Mucosa of rectum (tissue), 2 donors: ENCODE data around the gene CITED1.

Experiments used
- H3K27ac ChIP-seq, 2 donors: one replicate each; pipeline ENCODE4 v1.7.0; 2013; ENCODE audit warnings: inconsistent platforms in 2 of 2, low read depth in 2 of 2, low read length in 2 of 2
- H3K27me3 ChIP-seq, 2 donors: one replicate each; pipeline ENCODE4 v1.7.0; 2013; ENCODE audit warnings: low read length in 2 of 2; ENCODE audit not compliant: control insufficient read depth in 2 of 2, insufficient read depth in 2 of 2
- H3K36me3 ChIP-seq, 2 donors: one replicate each; pipeline ENCODE4 v1.7.0; 2013; ENCODE audit warnings: low read length in 2 of 2; ENCODE audit not compliant: control insufficient read depth in 2 of 2, insufficient read depth in 2 of 2
- H3K4me1 ChIP-seq, 2 donors: one replicate each; pipeline ENCODE4 v1.7.0; 2013; ENCODE audit warnings: low read length in 2 of 2, mild to moderate bottlenecking in 1 of 2; ENCODE audit not compliant: control insufficient read depth in 2 of 2, insufficient read depth in 2 of 2
- H3K4me3 ChIP-seq, 2 donors: one replicate each; pipeline ENCODE4 v1.7.0; 2013; ENCODE audit warnings: low read length in 2 of 2
- H3K9ac ChIP-seq, 2 donors: one replicate each; pipeline ENCODE4 v1.7.0; 2013; ENCODE audit warnings: low read length in 2 of 2, low read depth in 1 of 2, mild to moderate bottlenecking in 1 of 2
- H3K9me3 ChIP-seq, 2 donors: one replicate each; pipeline ENCODE4 v1.7.0; 2013; ENCODE audit warnings: low read length in 2 of 2; ENCODE audit not compliant: control insufficient read depth in 2 of 2
- donor health status: healthy.
- donor health status: Normal muscosa, but diverticular disease.

The CITED1 gene

DNA sequence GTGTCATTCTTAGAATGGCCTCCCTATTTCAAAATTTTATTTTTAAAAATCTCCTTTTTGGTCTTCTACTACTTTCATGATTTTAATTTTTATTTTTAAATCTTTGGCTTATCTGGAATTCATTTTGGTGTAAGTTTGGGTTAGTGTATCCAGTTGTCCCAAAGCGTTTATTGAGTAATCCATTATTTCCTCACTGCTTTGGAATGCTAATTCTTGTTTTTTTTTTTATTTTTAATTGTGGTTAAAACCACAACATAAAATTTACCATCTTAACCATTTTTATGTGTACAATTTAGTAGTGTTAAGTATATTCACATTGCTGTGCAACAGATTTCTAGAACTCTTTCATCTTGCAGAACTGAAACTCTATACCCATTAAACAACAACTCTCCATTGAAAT, 8.7 kb downstream of the CITED1 start:
- H3K9ac ChIP-seq: no peak overlapping the region
- no peak overlapping the region for H3K27ac ChIP-seq
- H3K4me3 ChIP-seq: no peak overlapping the region
- no peaks in the 10 kb centered on the region for H3K9me3 ChIP-seq
- H3K4me1 ChIP-seq: no peaks in the 10 kb centered on the region
- H3K36me3 ChIP-seq: no peaks in the 10 kb centered on the region
- H3K27me3 ChIP-seq: peaks cover 19 to 29% of the 10 kb centered on the region in 2 donors

DNA sequence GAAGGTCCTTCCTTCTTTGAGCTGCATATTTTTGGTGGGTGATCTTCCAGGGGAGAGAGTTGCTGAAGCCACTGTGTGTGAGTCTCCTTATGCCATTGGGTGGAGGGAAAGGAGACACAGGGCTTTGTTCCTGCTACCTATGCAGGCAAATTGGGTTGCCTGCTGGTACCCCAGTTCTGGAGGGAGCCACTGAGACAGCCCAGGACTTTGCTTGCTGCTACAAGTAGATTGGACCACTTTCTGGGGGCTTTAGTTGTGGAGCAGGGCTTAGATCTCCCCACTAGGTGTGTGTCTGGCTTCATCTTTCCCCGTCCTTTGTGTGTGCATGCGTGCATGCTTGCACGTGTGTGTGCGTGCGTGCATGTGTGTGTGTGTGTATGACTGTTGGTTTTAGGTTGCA, 10.0 kb downstream of the CITED1 start:
- Histone ChIP-seq H3K27ac (no peak overlapping the region), H3K9ac (no peak overlapping the region), H3K36me3 (no peaks in the 10 kb centered on the region), H3K4me3 (no peak overlapping the region), H3K27me3 (peaks cover 17 to 21% of the 10 kb centered on the region in 2 donors), H3K4me1 (no peaks in the 10 kb centered on the region), H3K9me3 (no peaks in the 10 kb centered on the region)

DNA sequence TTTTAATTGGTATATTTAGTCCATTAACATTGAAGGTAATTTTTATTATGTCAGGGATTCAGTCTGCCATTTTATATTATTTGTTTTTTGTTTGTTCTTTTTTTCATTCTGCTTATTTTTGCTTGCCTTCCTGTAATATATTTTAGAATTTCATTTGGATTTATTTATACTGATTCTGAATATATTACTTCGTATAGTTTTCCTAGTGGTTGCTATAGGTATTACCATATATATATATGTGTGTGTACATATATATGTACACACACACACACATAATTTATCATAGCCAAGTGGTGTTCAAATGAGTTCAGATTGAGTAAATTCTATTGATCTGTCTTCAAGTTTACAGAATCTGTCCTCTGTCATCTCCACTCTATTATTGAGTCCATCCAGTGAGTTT, 11.2 kb downstream of the CITED1 start:
- H3K9ac ChIP-seq: no peak overlapping the region
- no peaks in the 10 kb centered on the region for H3K4me1 ChIP-seq
- H3K27me3 ChIP-seq: peaks cover 12 to 16% of the 10 kb centered on the region in 2 donors
- H3K9me3 ChIP-seq: no peaks in the 10 kb centered on the region
- H3K36me3 ChIP-seq: no peaks in the 10 kb centered on the region
- H3K27ac ChIP-seq: no peak overlapping the region
- H3K4me3 ChIP-seq: no peak overlapping the region

- no peak overlapping the region for H3K27ac ChIP-seq
- H3K9ac ChIP-seq: no peak overlapping the region
- H3K27me3 ChIP-seq: peaks cover 4 to 6% of the 10 kb centered on the region in 2 donors
- H3K4me1 ChIP-seq: no peaks in the 10 kb centered on the region
- H3K36me3 ChIP-seq: no peaks in the 10 kb centered on the region
- no peak overlapping the region for H3K4me3 ChIP-seq
- no peaks in the 10 kb centered on the region for H3K9me3 ChIP-seq
Observed at GRCh38 chrX:72282302-72282701, 23.4 kb downstream of the CITED1 start.

- no peaks in the 10 kb centered on the region for H3K9me3 ChIP-seq
- H3K4me3 ChIP-seq: no peak overlapping the region
- H3K27me3 ChIP-seq: peaks cover 4 to 6% of the 10 kb centered on the region in 2 donors
- no peak overlapping the region for H3K9ac ChIP-seq
- H3K36me3 ChIP-seq: peaks cover 0 to 2% of the 10 kb centered on the region in 2 donors
- H3K27ac ChIP-seq: no peak overlapping the region
- H3K4me1 ChIP-seq: peaks cover 9% of the 10 kb centered on the region in 2 donors
Observed at GRCh38 chrX:72280321-72280845, 25.3 kb downstream of the CITED1 start.

DNA sequence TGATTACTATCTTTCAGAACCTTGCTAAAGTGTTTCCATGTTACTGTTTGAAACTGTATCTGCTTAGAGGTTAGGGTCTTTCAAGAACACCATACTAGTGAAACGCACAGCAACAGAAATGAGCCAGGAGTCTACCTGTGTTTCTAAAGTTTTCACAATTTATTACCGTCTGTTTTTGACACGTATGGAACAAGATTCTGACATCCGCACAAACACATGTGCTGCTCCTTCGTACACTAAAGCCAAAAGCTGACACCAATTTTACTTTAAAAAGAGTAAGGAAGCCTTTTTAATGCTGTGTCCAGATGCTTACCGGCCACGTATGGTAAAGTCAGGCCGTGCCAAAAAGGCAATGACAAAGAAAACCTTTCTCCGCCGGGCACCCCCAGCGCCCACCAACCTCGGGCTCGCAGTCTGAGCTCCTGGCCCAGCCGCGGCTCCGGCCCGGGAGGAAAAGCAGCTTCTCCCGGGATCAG, 29.2 kb downstream of the CITED1 start:
- Histone ChIP-seq H3K27ac (peak overlapping the region; percentile 80 to 81), H3K27me3 (peaks cover 2 to 4% of the 10 kb centered on the region in 2 donors), H3K9me3 (no peaks in the 10 kb centered on the region), H3K4me1 (peaks cover 12 to 13% of the 10 kb centered on the region in 2 donors), H3K9ac (peak overlapping the region; percentile 86 to 88), H3K36me3 (peaks cover 37 to 40% of the 10 kb centered on the region in 2 donors), H3K4me3 (peak overlapping the region; percentile 90 to 93)

GRCh38 chrX:72274526-72274925, 31.2 kb downstream of the CITED1 start:
- Histone ChIP-seq H3K36me3 (peaks cover 55% of the 10 kb centered on the region in 2 donors), H3K4me3 (no peak overlapping the region), H3K9ac (peak overlapping the region in 1 of 2 donors; percentile 41)

GRCh38 chrX:72273718-72274117, 32.0 kb downstream of the CITED1 start:
- Histone ChIP-seq H3K27ac (no peak overlapping the region), H3K36me3 (peaks cover 55 to 63% of the 10 kb centered on the region in 2 donors), H3K4me1 (peaks cover 12 to 13% of the 10 kb centered on the region in 2 donors), H3K4me3 (no peak overlapping the region), H3K9me3 (no peaks in the 10 kb centered on the region), H3K27me3 (peaks cover under 1 to 2% of the 10 kb centered on the region in 2 donors), H3K9ac (no peak overlapping the region)

More at GRCh38 chrX:72274526-72274925, 31.2 kb downstream of the CITED1 start:
- peaks cover 2 to 4% of the 10 kb centered on the region in 2 donors for H3K27me3 ChIP-seq
- no peak overlapping the region for H3K27ac ChIP-seq
- no peaks in the 10 kb centered on the region for H3K9me3 ChIP-seq
- H3K4me1 ChIP-seq: peaks cover 12 to 13% of the 10 kb centered on the region in 2 donors

- Histone ChIP-seq H3K4me1 (peaks cover 12 to 13% of the 10 kb centered on the region in 2 donors), H3K9ac (no peak overlapping the region), H3K27ac (no peak overlapping the region), H3K36me3 (peaks cover 58 to 72% of the 10 kb centered on the region in 2 donors), H3K27me3 (peaks cover 0 to 2% of the 10 kb centered on the region in 2 donors), H3K4me3 (no peak overlapping the region), H3K9me3 (no peaks in the 10 kb centered on the region)
Observed at GRCh38 chrX:72272868-72273267, 32.8 kb downstream of the CITED1 start.

GRCh38 chrX:72271812-72272211, 33.9 kb downstream of the CITED1 start:
- Histone ChIP-seq H3K4me1 (peaks cover 12 to 13% of the 10 kb centered on the region in 2 donors), H3K27me3 (no peaks in the 10 kb centered on the region), H3K9me3 (no peaks in the 10 kb centered on the region), H3K36me3 (peaks cover 59 to 75% of the 10 kb centered on the region in 2 donors), H3K4me3 (no peak overlapping the region), H3K27ac (no peak overlapping the region), H3K9ac (peak overlapping the region in 1 of 2 donors; percentile 28)
